Measurements from ENCODE around the gene GAB4. TPM values are rescaled to one million over a fixed set of nuclear protein-coding genes. Genes with fewer than 3 reads are reported as not detected.
"Not testable (repeated sequence)": the region's sequence is repeated elsewhere in the genome, so short reads cannot be mapped to it uniquely, and the experiment has no call there.

GAB4 gene
- total RNA-seq, 4 donors from 2014 or later = 0.14 TPM; not detected in 3

DNA sequence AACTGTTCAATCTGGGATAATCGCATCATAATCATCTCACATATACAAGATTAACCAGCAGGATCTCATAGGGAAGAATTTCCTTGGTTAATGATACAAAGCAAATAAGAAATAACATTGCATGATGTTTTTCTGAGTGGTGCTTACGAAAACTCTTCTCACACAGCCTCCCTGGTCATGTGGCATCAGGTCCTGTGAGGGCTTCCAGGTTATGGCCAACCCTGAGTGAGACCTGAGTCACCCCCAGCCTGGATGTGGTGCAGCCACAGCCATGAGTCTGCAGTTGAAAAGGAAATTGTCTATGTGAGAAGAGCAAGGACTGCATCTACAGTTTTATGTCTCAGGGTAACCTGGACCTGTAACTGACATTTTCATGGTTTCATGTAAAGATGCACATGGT is 92.3 kb downstream of the GAB4 start:
- Histone ChIP-seq H3K27ac (no peak overlapping the region), H3K36me3 (no peaks in the 10 kb centered on the region), H3K27me3 (no peaks in the 10 kb centered on the region), H3K4me3 (no peak overlapping the region), H3K4me1 (no peaks in the 10 kb centered on the region), H3K9me3 (no peaks in the 10 kb centered on the region)
- intact Hi-C loops (cut with DNase I; ENCODE audit: low total_unique reads) = no loop called here
- no peak for DNase-seq
- TF ChIP-seq, protein P1, sequence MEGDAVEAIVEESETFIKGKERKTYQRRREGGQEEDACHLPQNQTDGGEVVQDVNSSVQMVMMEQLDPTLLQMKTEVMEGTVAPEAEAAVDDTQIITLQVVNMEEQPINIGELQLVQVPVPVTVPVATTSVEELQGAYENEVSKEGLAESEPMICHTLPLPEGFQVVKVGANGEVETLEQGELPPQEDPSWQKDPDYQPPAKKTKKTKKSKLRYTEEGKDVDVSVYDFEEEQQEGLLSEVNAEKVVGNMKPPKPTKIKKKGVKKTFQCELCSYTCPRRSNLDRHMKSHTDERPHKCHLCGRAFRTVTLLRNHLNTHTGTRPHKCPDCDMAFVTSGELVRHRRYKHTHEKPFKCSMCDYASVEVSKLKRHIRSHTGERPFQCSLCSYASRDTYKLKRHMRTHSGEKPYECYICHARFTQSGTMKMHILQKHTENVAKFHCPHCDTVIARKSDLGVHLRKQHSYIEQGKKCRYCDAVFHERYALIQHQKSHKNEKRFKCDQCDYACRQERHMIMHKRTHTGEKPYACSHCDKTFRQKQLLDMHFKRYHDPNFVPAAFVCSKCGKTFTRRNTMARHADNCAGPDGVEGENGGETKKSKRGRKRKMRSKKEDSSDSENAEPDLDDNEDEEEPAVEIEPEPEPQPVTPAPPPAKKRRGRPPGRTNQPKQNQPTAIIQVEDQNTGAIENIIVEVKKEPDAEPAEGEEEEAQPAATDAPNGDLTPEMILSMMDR (IDR thresholded peaks at IDR 0.05) = no peak
- TF ChIP-seq POLR2A (IDR thresholded peaks at IDR 0.05) = no peak

DNA sequence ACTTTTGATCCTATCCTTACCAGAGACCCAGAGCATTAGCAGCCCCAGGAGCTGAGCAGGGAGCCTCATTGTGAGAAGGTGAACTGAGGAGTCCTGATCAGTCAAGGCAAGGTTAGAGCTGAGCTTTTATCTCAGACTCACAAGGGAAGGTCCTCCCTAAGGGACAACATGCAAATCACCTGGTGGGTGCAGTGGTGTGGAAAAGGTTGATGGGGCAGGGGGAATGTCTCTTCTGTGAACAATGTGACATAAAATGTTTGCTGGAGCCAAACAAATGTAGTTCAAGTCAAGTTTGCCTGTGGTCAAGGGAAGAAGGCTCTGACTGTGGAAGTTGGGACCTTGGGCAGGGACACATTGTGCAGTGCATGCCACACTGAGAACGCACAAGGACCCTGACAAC is 93.1 kb downstream of the GAB4 start:
- H3K36me3 ChIP-seq; H3K4me1 ChIP-seq; H3K27me3 ChIP-seq; DNase-seq; H3K9me3 ChIP-seq; H3K4me3 ChIP-seq; H3K27ac ChIP-seq; intact Hi-C loops (cut with DNase I; ENCODE audit: low total_unique reads): not testable (repeated sequence)

DNA sequence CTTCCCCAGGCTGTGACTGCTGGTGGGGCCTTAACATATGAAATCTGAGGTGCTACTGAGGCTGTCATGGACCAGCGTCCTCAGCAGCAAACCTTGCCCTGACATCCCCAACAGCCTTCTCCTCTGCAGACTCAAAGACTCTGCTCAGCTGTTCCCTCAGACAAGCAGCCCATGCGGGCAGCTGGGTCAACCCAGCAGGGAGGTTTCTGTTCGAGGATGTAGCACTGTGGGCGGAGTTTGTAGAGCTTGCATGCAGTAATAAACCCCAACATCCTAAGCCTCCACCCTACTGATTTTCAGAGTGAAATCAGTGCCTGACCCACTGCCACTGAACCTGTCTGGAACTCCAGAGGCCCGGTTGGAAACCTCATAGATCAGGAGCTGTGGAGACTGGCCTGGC is 94.0 kb downstream of the GAB4 start:
- intact Hi-C loops (cut with DNase I; ENCODE audit: low total_unique reads) = no loop called here
- DNase-seq = no peak
- Histone ChIP-seq H3K27me3 (no peaks in the 10 kb centered on the region), H3K9me3 (no peaks in the 10 kb centered on the region), H3K27ac (no peak overlapping the region), H3K36me3 (no peaks in the 10 kb centered on the region), H3K4me3 (no peak overlapping the region), H3K4me1 (no peaks in the 10 kb centered on the region)
- TF ChIP-seq POLR2A (IDR thresholded peaks at IDR 0.05) = no peak
- TF ChIP-seq, protein P1 (IDR thresholded peaks at IDR 0.05) = no peak

DNA sequence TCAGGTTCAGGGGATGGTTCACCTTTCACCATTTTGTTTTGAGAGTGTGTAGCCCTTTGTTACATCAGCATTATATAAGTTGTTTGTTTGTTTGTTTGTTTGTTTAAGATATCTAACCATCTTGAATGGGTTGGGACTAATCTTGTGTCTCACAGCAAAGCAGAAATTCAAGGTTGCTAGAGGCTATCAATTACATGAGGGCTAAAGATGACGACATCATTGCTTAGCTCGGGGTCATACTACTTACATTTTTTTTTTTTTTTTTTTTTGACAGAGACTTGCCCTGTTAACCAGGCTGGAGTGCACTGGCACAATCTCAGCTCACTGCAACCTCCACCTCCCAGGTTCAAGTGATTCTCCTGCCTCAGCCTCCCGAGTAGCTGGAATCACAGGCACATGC is 95.7 kb downstream of the GAB4 start:
- DNase-seq = no peak
- Histone ChIP-seq H3K27ac (no peak overlapping the region), H3K27me3 (no peaks in the 10 kb centered on the region), H3K36me3 (no peaks in the 10 kb centered on the region), H3K4me3 (no peak overlapping the region), H3K9me3 (no peaks in the 10 kb centered on the region), H3K4me1 (no peaks in the 10 kb centered on the region)
- TF ChIP-seq, protein P1 (IDR thresholded peaks at IDR 0.05) = no peak
- TF ChIP-seq POLR2A (IDR thresholded peaks at IDR 0.05) = no peak
- intact Hi-C loops (cut with DNase I; ENCODE audit: low total_unique reads) = no loop called here

Other genes starting within 250 kb of the GAB4 start
- not detected for gene XKR3, start 182.8 kb downstream of the GAB4 start, total RNA-seq
- 10 to 100 TPM in 1 of 4 donors, 1 to 10 TPM in 3; 2.6 to 19.3 (median 6.2) TPM for gene IL17RA, start 76.8 kb upstream of the GAB4 start, total RNA-seq
- under 1 TPM in 3 of 4 donors, not detected in 1; 0.26 to 0.49 (median 0.35) TPM for gene TMEM121B, start 113.1 kb upstream of the GAB4 start, total RNA-seq
- gene HDHD5, start 151.1 kb upstream of the GAB4 start, total RNA-seq = 10 to 100 TPM in 3 of 4 donors, 1 to 10 TPM in 1; 7.4 to 43.0 (median 28.9) TPM
- gene ADA2, start 211.2 kb upstream of the GAB4 start, total RNA-seq = 10 to 100 TPM in 2 of 4 donors, 1 to 10 TPM in 1, under 1 TPM in 1; 0.29 to 14.3 (median 8.2) TPM

Measured in uterus (tissue), 4 donors.